Panc1 (cell line): ENCODE data around the gene ATXN1. TPM values are rescaled to one million over a fixed set of nuclear protein-coding genes. Genes with fewer than 3 reads are reported as not detected.

ENCODE experiments used
- ATAC-seq: fragments of 200-7000 bp; cut with Tn5 transposase; 2 replicates; pipeline ENCODE4 v1.9.1; 2020; ENCODE audit warnings: mild to moderate bottlenecking, moderate library complexity
- BruUV-seq: library from RNA; stranded (reverse); fragments of 400-500 nt; replicated peaks from 2 replicates; lab custom pipeline; 2021; lab: Mats Ljungman, UMichigan
- CTCF ChIA-PET: fragments of 300-600 bp; sonication (Branson Sonifier 250); formaldehyde crosslinking; loops from one replicate; lab custom pipeline; 2022; ENCODE audit warnings: antibody characterized with exemption; lab: Charles Lee
- POLR2A ChIA-PET: fragments of 300-600 bp; sonication (Branson Sonifier 250); formaldehyde crosslinking; loops from one replicate; lab custom pipeline; 2022; ENCODE audit warnings: antibody characterized with exemption; lab: Charles Lee
- DNase-seq: peaks from one replicate; pipeline ENCODE4 v3.0.0-alpha.2; 2010; ENCODE audit warnings: low read depth, low spot score
- H3K27ac ChIP-seq: 2 replicates; pipeline ENCODE4 v1.5.1; 2011; ENCODE audit warnings: mild to moderate bottlenecking, low read length, inconsistent platforms
- H3K27me3 ChIP-seq: fragments of 200-500 bp; sonication (Bioruptor generic); 2 replicates; pipeline ENCODE4 v1.6.0; 2014; ENCODE audit warnings: low read length, inconsistent platforms; ENCODE audit not compliant: control insufficient read depth, insufficient read depth
- H3K36me3 ChIP-seq: fragments of 200-500 bp; sonication (Bioruptor generic); 2 replicates; pipeline ENCODE4 v1.5.1; 2014; ENCODE audit warnings: inconsistent platforms, mild to moderate bottlenecking, low read length, moderate library complexity; ENCODE audit not compliant: control insufficient read depth, insufficient read depth
- H3K4me1 ChIP-seq: 2 replicates; pipeline ENCODE4 v1.5.1; 2011; ENCODE audit warnings: inconsistent platforms, mild to moderate bottlenecking, low read length, moderate library complexity; ENCODE audit not compliant: control insufficient read depth, insufficient read depth
- H3K4me3 ChIP-seq, 2 experiments: 2 replicates each; pipeline ENCODE4 v1.5.1; 2011 to 2012; ENCODE audit warnings: low read depth in 2 of 2, low read length in 2 of 2, mild to moderate bottlenecking in 2 of 2, inconsistent platforms in 1 of 2, moderate library complexity in 1 of 2
- H3K9me3 ChIP-seq: fragments of 200-500 bp; sonication (Bioruptor generic); 2 replicates; pipeline ENCODE4 v1.5.1; 2014; ENCODE audit warnings: low read depth, mild to moderate bottlenecking, inconsistent platforms, low read length, moderate library complexity; ENCODE audit not compliant: control insufficient read depth, insufficient read depth
- POLR2AphosphoS5 ChIP-seq: IDR thresholded peaks from 2 replicates; pipeline ENCODE4 v1.6.1; 2012; ENCODE audit warnings: mild to moderate bottlenecking, low read depth, low read length, moderate library complexity
- SIN3A ChIP-seq: IDR thresholded peaks from 2 replicates; pipeline ENCODE4 v1.6.1; 2012; ENCODE audit warnings: low read depth, mild to moderate bottlenecking, low read length, moderate library complexity, borderline replicate concordance; ENCODE audit not compliant: insufficient read depth
- TCF7L2 ChIP-seq: IDR thresholded peaks from 2 replicates; pipeline ENCODE4 v1.6.1; 2011; ENCODE audit warnings: mild to moderate bottlenecking, low read depth, low read length, inconsistent platforms
- in situ Hi-C: cut with HindIII; loops from 2 replicates; pipeline ENCODE4 v1.10.0; 2016; ENCODE audit warnings: low sequenced_read_pairs, low pct_unique_long_range_greater_than_20kb
- intact Hi-C: fragments of 100-400 bp; cut with micrococcal nuclease; formaldehyde crosslinking; loops from one replicate; pipeline ENCODE4 v1.10.0; 2022; ENCODE audit not compliant: unreplicated experiment
- total RNA-seq: library from RNA; stranded (reverse); gene quantifications from one replicate; pipeline ENCODE4 v1.2.1, GENCODE V29; 2021; ENCODE audit not compliant: unreplicated experiment
- TF ChIP-seq, protein P1 (sequence below): fragments of 450-650 bp; IDR thresholded peaks from 2 replicates; pipeline ENCODE4 v1.5.1; 2017; ENCODE audit warnings: mild to moderate bottlenecking
- TF ChIP-seq, protein P2 (sequence below), 2 experiments: IDR thresholded peaks; 2 replicates each; pipeline ENCODE4 v1.6.1; 2011 to 2012; ENCODE audit warnings: low read depth in 2 of 2, control low read depth in 1 of 2, low read length in 1 of 2, mild to moderate bottlenecking in 1 of 2, moderate library complexity in 1 of 2; ENCODE audit not compliant: insufficient read depth in 1 of 2

Gene ATXN1
- total RNA-seq, 1 experiment from 2014 or later = 67.1 TPM

DNA sequence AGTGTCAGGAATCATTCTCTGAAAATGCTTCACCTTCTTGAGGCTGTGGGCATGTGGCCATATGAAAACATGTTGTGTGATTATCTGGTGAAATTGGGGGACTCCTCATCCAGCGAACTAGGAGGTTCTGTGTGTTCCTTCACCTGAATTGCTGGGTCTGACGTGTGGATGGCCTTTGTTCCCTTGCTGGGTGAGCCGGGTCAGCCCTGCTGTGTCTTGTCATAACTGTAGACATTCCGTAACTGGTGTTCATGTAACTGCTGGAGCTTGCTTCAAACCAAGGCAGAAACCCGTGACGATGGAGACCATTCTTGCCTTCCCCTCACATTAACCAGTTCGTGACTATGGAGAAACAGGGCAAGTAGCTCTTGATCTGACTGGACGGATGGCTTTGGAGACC, 399.4 kb downstream of the ATXN1 start:
- no peaks in the 10 kb centered on the region for H3K36me3 ChIP-seq
- in situ Hi-C loops = no loop called here
- H3K9me3 ChIP-seq = no peaks in the 10 kb centered on the region
- intact Hi-C loops = no loop called here
- TF ChIP-seq, protein P1, sequence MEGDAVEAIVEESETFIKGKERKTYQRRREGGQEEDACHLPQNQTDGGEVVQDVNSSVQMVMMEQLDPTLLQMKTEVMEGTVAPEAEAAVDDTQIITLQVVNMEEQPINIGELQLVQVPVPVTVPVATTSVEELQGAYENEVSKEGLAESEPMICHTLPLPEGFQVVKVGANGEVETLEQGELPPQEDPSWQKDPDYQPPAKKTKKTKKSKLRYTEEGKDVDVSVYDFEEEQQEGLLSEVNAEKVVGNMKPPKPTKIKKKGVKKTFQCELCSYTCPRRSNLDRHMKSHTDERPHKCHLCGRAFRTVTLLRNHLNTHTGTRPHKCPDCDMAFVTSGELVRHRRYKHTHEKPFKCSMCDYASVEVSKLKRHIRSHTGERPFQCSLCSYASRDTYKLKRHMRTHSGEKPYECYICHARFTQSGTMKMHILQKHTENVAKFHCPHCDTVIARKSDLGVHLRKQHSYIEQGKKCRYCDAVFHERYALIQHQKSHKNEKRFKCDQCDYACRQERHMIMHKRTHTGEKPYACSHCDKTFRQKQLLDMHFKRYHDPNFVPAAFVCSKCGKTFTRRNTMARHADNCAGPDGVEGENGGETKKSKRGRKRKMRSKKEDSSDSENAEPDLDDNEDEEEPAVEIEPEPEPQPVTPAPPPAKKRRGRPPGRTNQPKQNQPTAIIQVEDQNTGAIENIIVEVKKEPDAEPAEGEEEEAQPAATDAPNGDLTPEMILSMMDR = no peak
- TF ChIP-seq TCF7L2 (no peak), POLR2AphosphoS5 (no peak), SIN3A (no peak)
- TF ChIP-seq, protein P2, sequence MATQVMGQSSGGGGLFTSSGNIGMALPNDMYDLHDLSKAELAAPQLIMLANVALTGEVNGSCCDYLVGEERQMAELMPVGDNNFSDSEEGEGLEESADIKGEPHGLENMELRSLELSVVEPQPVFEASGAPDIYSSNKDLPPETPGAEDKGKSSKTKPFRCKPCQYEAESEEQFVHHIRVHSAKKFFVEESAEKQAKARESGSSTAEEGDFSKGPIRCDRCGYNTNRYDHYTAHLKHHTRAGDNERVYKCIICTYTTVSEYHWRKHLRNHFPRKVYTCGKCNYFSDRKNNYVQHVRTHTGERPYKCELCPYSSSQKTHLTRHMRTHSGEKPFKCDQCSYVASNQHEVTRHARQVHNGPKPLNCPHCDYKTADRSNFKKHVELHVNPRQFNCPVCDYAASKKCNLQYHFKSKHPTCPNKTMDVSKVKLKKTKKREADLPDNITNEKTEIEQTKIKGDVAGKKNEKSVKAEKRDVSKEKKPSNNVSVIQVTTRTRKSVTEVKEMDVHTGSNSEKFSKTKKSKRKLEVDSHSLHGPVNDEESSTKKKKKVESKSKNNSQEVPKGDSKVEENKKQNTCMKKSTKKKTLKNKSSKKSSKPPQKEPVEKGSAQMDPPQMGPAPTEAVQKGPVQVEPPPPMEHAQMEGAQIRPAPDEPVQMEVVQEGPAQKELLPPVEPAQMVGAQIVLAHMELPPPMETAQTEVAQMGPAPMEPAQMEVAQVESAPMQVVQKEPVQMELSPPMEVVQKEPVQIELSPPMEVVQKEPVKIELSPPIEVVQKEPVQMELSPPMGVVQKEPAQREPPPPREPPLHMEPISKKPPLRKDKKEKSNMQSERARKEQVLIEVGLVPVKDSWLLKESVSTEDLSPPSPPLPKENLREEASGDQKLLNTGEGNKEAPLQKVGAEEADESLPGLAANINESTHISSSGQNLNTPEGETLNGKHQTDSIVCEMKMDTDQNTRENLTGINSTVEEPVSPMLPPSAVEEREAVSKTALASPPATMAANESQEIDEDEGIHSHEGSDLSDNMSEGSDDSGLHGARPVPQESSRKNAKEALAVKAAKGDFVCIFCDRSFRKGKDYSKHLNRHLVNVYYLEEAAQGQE (IDR thresholded peaks at IDR 0.05; ENCODE audit: insufficient read depth in 1 of 2, low read depth in 2 of 2, low read length in 1 of 2) = no peak
- ATAC-seq (no peak), DNase-seq (no peak)
- POLR2A ChIA-PET = no interaction called here
- CTCF ChIA-PET = no interaction called here
- H3K27ac ChIP-seq = no peak overlapping the region
- no peaks in the 10 kb centered on the region for H3K4me1 ChIP-seq
- no TSS peak for BruUV-seq
- H3K4me3 ChIP-seq = no peak overlapping the region
- H3K27me3 ChIP-seq = no peaks in the 10 kb centered on the region

DNA sequence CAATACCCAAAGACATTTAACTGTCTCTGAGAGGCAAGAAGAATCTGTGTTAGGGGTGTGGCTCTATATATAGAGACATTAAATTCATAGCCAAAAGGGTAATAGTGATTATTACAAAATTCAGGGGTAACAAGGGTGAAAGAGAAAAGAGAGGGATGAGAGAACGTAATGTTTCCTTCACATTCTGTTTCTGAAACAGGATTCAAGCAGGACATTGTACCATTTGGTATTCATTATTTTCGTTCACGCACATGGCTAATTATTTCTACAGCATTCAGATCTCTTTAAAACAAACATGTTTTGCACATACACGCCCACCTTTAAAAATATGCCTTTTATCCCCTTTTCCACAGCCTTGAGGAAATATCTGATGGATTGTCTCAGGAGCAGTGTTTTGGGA, 400.1 kb downstream of the ATXN1 start:
- no TSS peak for BruUV-seq
- H3K27me3 ChIP-seq = no peaks in the 10 kb centered on the region
- POLR2A ChIA-PET = no interaction called here
- TF ChIP-seq TCF7L2 = no peak
- no peak for TF ChIP-seq SIN3A
- TF ChIP-seq, protein P1 = no peak
- TF ChIP-seq, protein P2 (IDR thresholded peaks at IDR 0.05; ENCODE audit: insufficient read depth in 1 of 2, low read depth in 2 of 2, low read length in 1 of 2) = no peak
- TF ChIP-seq POLR2AphosphoS5 = no peak
- no peak overlapping the region for H3K4me3 ChIP-seq
- in situ Hi-C loops (no loop called here), intact Hi-C loops (no loop called here)
- ATAC-seq (no peak), DNase-seq (no peak)
- H3K36me3 ChIP-seq = no peaks in the 10 kb centered on the region
- H3K9me3 ChIP-seq = no peaks in the 10 kb centered on the region
- CTCF ChIA-PET = no interaction called here
- 0 out of 2 replicates have a peak, but pooled peaks cover 4% of the 10 kb centered on the region for H3K4me1 ChIP-seq
- no peak overlapping the region for H3K27ac ChIP-seq
